Common myeloid progenitor, CD34-positive (primary cell): ENCODE measurements around the gene PRPF18.

ENCODE experiments used
- CTCF ChIA-PET: fragments of 350-600 bp; sonication (Branson Sonifier 250); formaldehyde crosslinking; loops from one replicate; lab custom pipeline; 2021; ENCODE audit warnings: antibody characterized with exemption; lab: Charles Lee
- POLR2A ChIA-PET: fragments of 350-600 bp; sonication (Branson Sonifier 250); formaldehyde crosslinking; loops from one replicate; lab custom pipeline; 2021; ENCODE audit warnings: antibody characterized with exemption; lab: Charles Lee
- DNase-seq, 3 donors: peaks; one replicate each; pipeline versions ENCODE4 v3.0.0 to v3.0.0-alpha.2; 2013
- H3K27ac ChIP-seq, 2 experiments: 1 replicate in 1 of 2; 2 replicates in 1 of 2; pipeline ENCODE4 v1.7.0; 2013; ENCODE audit warnings: inconsistent platforms in 2 of 2, low read length in 2 of 2, mild to moderate bottlenecking in 2 of 2, low read depth in 1 of 2, moderate library complexity in 1 of 2; ENCODE audit not compliant: severe bottlenecking in 2 of 2, insufficient read depth in 1 of 2, poor library complexity in 1 of 2
- H3K27me3 ChIP-seq, 5 experiments: replicated peaks in 2 of 5; 1 replicate in 3 of 5; 2 replicates in 2 of 5; pipeline versions ENCODE4 v1.6.1 to v1.7.0; 2013; ENCODE audit warnings: low read length in 4 of 5, mild to moderate bottlenecking in 2 of 5, moderate library complexity in 2 of 5, inconsistent platforms in 1 of 5; ENCODE audit not compliant: insufficient read depth in 5 of 5, control insufficient read depth in 4 of 5
- H3K36me3 ChIP-seq, 4 experiments: 1 replicate in 2 of 4; 2 replicates in 2 of 4; pipeline versions ENCODE4 v1.6.1 to v1.7.0; 2013; ENCODE audit warnings: low read length in 3 of 4, control low read depth in 1 of 4, mild to moderate bottlenecking in 1 of 4; ENCODE audit not compliant: control insufficient read depth in 4 of 4, insufficient read depth in 4 of 4
- H3K4me1 ChIP-seq, 4 experiments: 1 replicate in 3 of 4; 2 replicates in 1 of 4; pipeline versions ENCODE4 v1.6.1 to v1.7.1; 2013; ENCODE audit warnings: low read length in 3 of 4, mild to moderate bottlenecking in 3 of 4, control low read depth in 1 of 4, inconsistent platforms in 1 of 4, moderate library complexity in 1 of 4; ENCODE audit not compliant: control insufficient read depth in 4 of 4, insufficient read depth in 4 of 4; ENCODE audit errors: control extremely low read depth in 1 of 4
- H3K4me3 ChIP-seq, 7 experiments: 1 replicate in 4 of 7; 2 replicates in 3 of 7; pipeline versions ENCODE4 v1.5.1 to v1.7.0; 2013; ENCODE audit warnings: mild to moderate bottlenecking in 7 of 7, low read length in 6 of 7, moderate library complexity in 6 of 7, inconsistent platforms in 2 of 7, low read depth in 2 of 7, control low read depth in 1 of 7; ENCODE audit not compliant: insufficient read depth in 4 of 7, control insufficient read depth in 1 of 7; ENCODE audit errors: extremely low read depth in 1 of 7
- H3K9me3 ChIP-seq, 5 experiments: 1 replicate in 4 of 5; 2 replicates in 1 of 5; pipeline versions ENCODE4 v1.6.1 to v1.7.1; 2013; ENCODE audit warnings: low read length in 4 of 5, mild to moderate bottlenecking in 2 of 5, inconsistent platforms in 1 of 5, low read depth in 1 of 5, moderate library complexity in 1 of 5; ENCODE audit not compliant: control insufficient read depth in 4 of 5, insufficient read depth in 2 of 5; ENCODE audit errors: control extremely low read depth in 1 of 5
- WGBS: methylation state at CpG from one replicate; pipeline ENCODE4 v1.1.5; 2013; ENCODE audit not compliant: insufficient coverage; 5-methylcytosine and 5-hydroxymethylcytosine counted together

Gene PRPF18

GRCh38 chr10:13597909-13598308 lies 11.1 kb downstream of the PRPF18 start:
- Histone ChIP-seq H3K9me3 (no peaks in the 10 kb centered on the region), H3K4me1 (no peaks in the 10 kb centered on the region), H3K27me3 (no peaks in the 10 kb centered on the region), H3K4me3 (no peak overlapping the region), H3K27ac (no peak overlapping the region), H3K36me3 (peaks cover 7 to 31% (median 14%) of the 10 kb centered on the region in 4 experiments)
- CTCF ChIA-PET: interaction anchor here (1.2 kb wide), 1 partner anchor 11 kb away, joined by 3 read pairs; the partner anchor contains the start of gene PRPF18
- 100% methylated on average over 1 of the region's 5 CpGs for WGBS
- POLR2A ChIA-PET: no interaction called here
- no peak for DNase-seq

GRCh38 chr10:13604357-13605040 lies 17.7 kb downstream of the PRPF18 start:
- CTCF ChIA-PET: interaction anchor here (1.3 kb wide), 1 partner anchor 11 kb away, joined by 4 read pairs; no protein-coding TSS in a partner anchor
- POLR2A ChIA-PET: interaction anchor here (0.6 kb wide), 1 partner anchor 28 kb away, joined by 3 read pairs; no protein-coding TSS in a partner anchor
- Histone ChIP-seq H3K36me3 (peaks cover 13 to 43% (median 18%) of the 10 kb centered on the region in 4 experiments), H3K4me3 (no peak overlapping the region), H3K27me3 (no peaks in the 10 kb centered on the region), H3K27ac (no peak overlapping the region), H3K4me1 (no peaks in the 10 kb centered on the region), H3K9me3 (no peaks in the 10 kb centered on the region)
- DNase-seq: no peak
- no CpG with 5 or more reads among the region's 2 CpGs for WGBS

GRCh38 chr10:13608246-13608853 lies 21.6 kb downstream of the PRPF18 start:
- no peak for DNase-seq
- ChIA-PET POLR2A (no interaction called here), CTCF (interaction anchor here (0.9 kb wide), 1 partner anchor 22 kb away, joined by 3 read pairs; the partner anchor contains the start of gene PRPF18)
- H3K36me3 ChIP-seq: peaks cover 11 to 50% (median 24%) of the 10 kb centered on the region in 4 experiments
- no peak overlapping the region for H3K4me3 ChIP-seq
- H3K4me1 ChIP-seq: no peaks in the 10 kb centered on the region
- WGBS: 90% methylated on average over 6 of the region's 8 CpGs
- no peaks in the 10 kb centered on the region for H3K27me3 ChIP-seq
- no peaks in the 10 kb centered on the region for H3K9me3 ChIP-seq
- H3K27ac ChIP-seq: no peak overlapping the region

GRCh38 chr10:13612654-13613373 lies 26.0 kb downstream of the PRPF18 start:
- WGBS: 89% methylated on average over 2 of the region's 3 CpGs
- Histone ChIP-seq H3K36me3 (peaks cover 14 to 60% (median 34%) of the 10 kb centered on the region in 4 experiments), H3K9me3 (no peaks in the 10 kb centered on the region), H3K4me1 (peaks cover 0 to 6% (median 1%) of the 10 kb centered on the region in 4 experiments), H3K27me3 (no peaks in the 10 kb centered on the region), H3K4me3 (no peak overlapping the region), H3K27ac (no peak overlapping the region)
- ChIA-PET POLR2A (no interaction called here), CTCF (interaction anchor here (0.7 to 2.8 kb wide), 9 partner anchors 19 to 170 kb away, joined by 3 to 18 read pairs (median 3); partner anchors contain the start of gene PRPF18)
- no peak for DNase-seq

- DNase-seq: peak; percentile 36 to 60 (median 59)
- Histone ChIP-seq H3K4me1 (peaks cover 0 to 6% (median 1%) of the 10 kb centered on the region in 4 experiments), H3K36me3 (peaks cover 18 to 61% (median 37%) of the 10 kb centered on the region in 4 experiments), H3K4me3 (no peak overlapping the region), H3K27me3 (no peaks in the 10 kb centered on the region), H3K27ac (no peak overlapping the region), H3K9me3 (no peaks in the 10 kb centered on the region)
- ChIA-PET POLR2A (no interaction called here), CTCF (interaction anchor here (0.7 to 2.8 kb wide), 11 partner anchors 12 to 170 kb away, joined by 3 to 18 read pairs (median 4); no protein-coding TSS in a partner anchor)
- WGBS: 33% methylated on average over 1 of the region's 5 CpGs
Measured at GRCh38 chr10:13613519-13613918, 26.8 kb downstream of the PRPF18 start.

- peaks cover 20 to 63% (median 36%) of the 10 kb centered on the region in 4 experiments for H3K36me3 ChIP-seq
- POLR2A ChIA-PET: no interaction called here
- 100% methylated on average over 7 of the region's 8 CpGs for WGBS
- no peaks in the 10 kb centered on the region for H3K9me3 ChIP-seq
- H3K4me1 ChIP-seq: peaks cover 0 to 6% (median 1%) of the 10 kb centered on the region in 4 experiments
- no peak overlapping the region for H3K27ac ChIP-seq
- H3K4me3 ChIP-seq: no peak overlapping the region
- no peak for DNase-seq
- CTCF ChIA-PET: interaction anchor here (0.6 to 2.8 kb wide), 8 partner anchors 10 to 169 kb away, joined by 3 to 18 read pairs (median 7); no protein-coding TSS in a partner anchor
- H3K27me3 ChIP-seq: no peaks in the 10 kb centered on the region
Measured at GRCh38 chr10:13614530-13615332, 28.0 kb downstream of the PRPF18 start.
